Inflammatory macrophage treated with lipopolysaccharide for 4 hours (primary cell): ENCODE measurements around the gene CCNH.

Source experiments
- DNase-seq: peaks from one replicate; pipeline ENCODE4 v3.0.0-alpha.2; 2020

Gene CCNH

DNA sequence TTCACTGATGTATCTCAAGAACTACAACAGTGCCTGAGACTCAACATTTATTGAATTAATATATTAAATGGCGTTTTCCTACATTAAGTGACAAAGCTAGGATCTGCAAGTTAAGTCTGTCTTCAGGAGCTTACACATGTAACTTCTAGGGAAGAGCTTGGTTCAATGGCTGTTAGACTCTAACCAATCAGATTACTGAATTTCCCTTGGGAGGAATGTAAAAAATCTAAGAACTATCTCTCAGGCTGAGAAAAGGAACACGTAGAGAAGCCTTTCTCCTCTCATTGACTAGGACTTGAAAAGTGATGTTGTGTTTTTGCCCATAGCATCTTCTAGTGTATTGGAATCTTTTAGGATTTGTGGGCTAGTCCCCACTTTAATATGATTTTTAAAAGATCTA lies 53.6 kb downstream of the CCNH start:
- no peak for DNase-seq

DNA sequence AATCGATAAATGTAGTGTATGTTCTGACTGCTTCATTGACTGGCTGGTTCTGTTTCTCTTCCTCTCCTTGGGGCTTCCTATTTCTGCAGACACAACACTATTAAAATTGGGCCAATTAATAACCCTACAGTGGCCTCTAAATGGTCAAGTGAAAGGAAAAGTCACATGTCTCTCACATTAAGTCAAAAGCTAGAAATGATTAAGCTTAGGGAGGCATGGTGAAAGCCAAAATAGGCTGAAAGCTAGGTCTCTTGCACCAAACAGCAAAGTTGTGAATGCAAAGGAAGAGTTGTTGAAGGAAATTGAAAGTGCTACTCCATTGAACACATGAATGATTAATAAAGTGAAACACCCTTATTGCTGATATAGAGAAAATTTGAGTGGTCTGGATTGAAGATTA lies 58.2 kb downstream of the CCNH start:
- DNase-seq, result no peak

DNA sequence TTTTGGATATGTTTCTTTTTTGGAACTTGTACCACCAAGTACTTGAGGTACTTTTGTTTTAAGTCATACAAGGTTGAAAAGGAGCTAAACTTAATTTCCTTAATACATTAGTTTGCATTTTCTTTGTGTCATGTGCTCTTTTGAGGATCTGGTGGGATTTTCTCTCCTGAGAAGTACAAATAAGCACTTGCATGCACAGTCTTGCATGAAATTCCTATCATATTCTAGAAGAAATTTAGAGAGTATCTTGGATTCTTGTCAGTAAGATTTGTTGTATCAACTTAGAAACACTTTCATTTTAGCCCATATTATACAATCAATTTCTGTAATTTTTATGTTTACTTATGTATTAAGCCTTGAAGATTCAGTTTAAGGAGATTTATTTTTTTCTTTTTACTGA lies 64.9 kb downstream of the CCNH start:
- no peak for DNase-seq

DNA sequence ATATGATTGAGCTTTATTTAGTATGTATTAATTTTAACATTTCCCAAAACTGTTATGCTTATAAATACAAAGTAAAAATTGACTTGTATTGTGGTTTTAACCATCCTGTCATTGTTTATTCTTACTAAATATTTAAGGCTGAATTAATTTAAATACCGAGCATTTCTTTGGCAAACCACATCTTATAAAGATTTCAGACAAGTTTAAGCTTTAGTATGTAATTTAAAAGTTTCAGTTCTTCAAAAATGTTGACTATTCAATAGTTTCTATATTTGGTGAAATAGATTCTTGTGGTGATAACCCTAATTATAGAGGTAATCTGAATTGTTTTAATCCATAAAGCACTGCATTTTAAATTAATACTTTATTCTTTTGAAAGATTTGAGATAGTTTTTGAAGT lies 65.5 kb downstream of the CCNH start:
- no peak for DNase-seq
